B cell (primary cell): ENCODE results near the gene UTRN. TPM values are rescaled to one million over a fixed set of nuclear protein-coding genes. Genes with fewer than 3 reads are reported as not detected.

Experiments
- ATAC-seq: fragments of 200-7000 bp; cut with Tn5 transposase; one replicate; pipeline ENCODE4 v1.10.0; 2021; ENCODE audit warnings: low read depth, mild to moderate bottlenecking, moderate number of reproducible peaks, moderate library complexity
- CTCF ChIA-PET: fragments of 350-600 bp; sonication (Branson Sonifier 250); formaldehyde crosslinking; loops from one replicate; lab custom pipeline; 2021; ENCODE audit warnings: antibody characterized with exemption, inconsistent platforms; lab: Charles Lee
- POLR2A ChIA-PET: fragments of 350-600 bp; sonication (Branson Sonifier 250); formaldehyde crosslinking; loops from one replicate; lab custom pipeline; 2021; ENCODE audit warnings: antibody characterized with exemption; lab: Charles Lee
- DNase-seq: peaks from one replicate; pipeline ENCODE4 v3.0.0; 2013
- H2AFZ ChIP-seq: 2 replicates; pipeline ENCODE4 v1.6.1; 2012; ENCODE audit warnings: mild to moderate bottlenecking, low read depth, low read length; ENCODE audit not compliant: insufficient read depth, poor library complexity, severe bottlenecking
- H3K27ac ChIP-seq, 2 donors: 1 replicate in 1 of 2; 2 replicates in 1 of 2; pipeline ENCODE4 v1.5.1; 2012 to 2013; ENCODE audit warnings: low read length in 2 of 2, mild to moderate bottlenecking in 2 of 2, moderate library complexity in 1 of 2
- H3K27me3 ChIP-seq, 4 experiments: fragments of 200-600 bp in 1 of 4; sonication (generic) in 1 of 4; replicated peaks in 1 of 4; 1 replicate in 2 of 4; 2 replicates in 2 of 4; pipeline versions ENCODE4 v1.6.1 to v1.7.0; 2013 to 2016; ENCODE audit warnings: low read length in 3 of 4, mild to moderate bottlenecking in 2 of 4, mixed read lengths in 1 of 4, moderate library complexity in 1 of 4; ENCODE audit not compliant: insufficient read depth in 4 of 4, control insufficient read depth in 3 of 4; ENCODE audit errors: control extremely low read depth in 1 of 4
- H3K36me3 ChIP-seq, 2 experiments: replicated peaks in 1 of 2; 1 replicate in 1 of 2; 2 replicates in 1 of 2; pipeline versions ENCODE4 v1.6.1 to v1.7.1; 2013; ENCODE audit warnings: low read length in 1 of 2; ENCODE audit not compliant: insufficient read depth in 2 of 2, control insufficient read depth in 1 of 2; ENCODE audit errors: control extremely low read depth in 1 of 2, extremely low read depth in 1 of 2
- H3K4me1 ChIP-seq, 2 donors: fragments of 200-600 bp in 1 of 2; sonication (generic) in 1 of 2; 1 replicate in 1 of 2; 2 replicates in 1 of 2; pipeline versions ENCODE4 v1.5.1 to v1.6.1; 2013 to 2017; ENCODE audit warnings: low read length in 2 of 2; ENCODE audit not compliant: control insufficient read depth in 2 of 2, insufficient read depth in 2 of 2
- H3K4me2 ChIP-seq: replicated peaks from 2 replicates; pipeline ENCODE3; 2012; ENCODE audit warnings: mild to moderate bottlenecking, low read depth, low read length; ENCODE audit not compliant: poor library complexity, severe bottlenecking
- H3K4me3 ChIP-seq, 5 experiments: fragments of 200-600 bp in 1 of 5; sonication (generic) in 1 of 5; 1 replicate in 3 of 5; 2 replicates in 2 of 5; pipeline versions ENCODE4 v1.5.1 to v1.7.0; 2011 to 2016; ENCODE audit warnings: low read length in 4 of 5, mild to moderate bottlenecking in 4 of 5, low read depth in 2 of 5, control low read depth in 1 of 5, moderate library complexity in 1 of 5; ENCODE audit not compliant: insufficient read depth in 1 of 5; ENCODE audit errors: control extremely low read depth in 1 of 5, extremely low read depth in 1 of 5
- H3K79me2 ChIP-seq: fragments of 200-600 bp; sonication (generic); one replicate; pipeline ENCODE4 v1.6.0; 2016; ENCODE audit warnings: low read length; ENCODE audit not compliant: control insufficient read depth, insufficient read depth
- H3K9ac ChIP-seq: fragments of 200-600 bp; sonication (generic); 2 replicates; pipeline ENCODE4 v1.6.1; 2017; ENCODE audit warnings: mild to moderate bottlenecking, low read length, moderate library complexity
- H3K9me3 ChIP-seq, 3 donors: one replicate each; pipeline versions ENCODE4 v1.6.1 to v1.7.1; 2013; ENCODE audit warnings: low read length in 2 of 3; ENCODE audit not compliant: control insufficient read depth in 2 of 3, insufficient read depth in 1 of 3; ENCODE audit errors: control extremely low read depth in 1 of 3
- H4K20me1 ChIP-seq: 2 replicates; pipeline ENCODE4 v1.6.0; 2012; ENCODE audit warnings: mild to moderate bottlenecking, low read length; ENCODE audit not compliant: insufficient read depth, control insufficient read depth, poor library complexity, severe bottlenecking
- H3K27ac Mint-ChIP-seq: one replicate; pipeline ENCODE4 v1.8.0; 2021; ENCODE audit warnings: mixed read lengths
- H3K27me3 Mint-ChIP-seq: one replicate; pipeline ENCODE4 v1.8.0; 2021; ENCODE audit warnings: mixed read lengths
- H3K4me1 Mint-ChIP-seq: one replicate; pipeline ENCODE4 v1.8.0; 2021; ENCODE audit warnings: mixed read lengths
- H3K4me3 Mint-ChIP-seq: one replicate; pipeline ENCODE4 v1.8.0; 2021; ENCODE audit warnings: mixed read lengths
- H3K9me3 Mint-ChIP-seq: one replicate; pipeline ENCODE4 v1.8.0; 2022; ENCODE audit warnings: mixed read lengths; ENCODE audit not compliant: insufficient read depth
- CTCF ChIP-seq: fragments of 200-600 bp; IDR thresholded peaks from one replicate; pipeline ENCODE4 v1.8.0; 2022; ENCODE audit warnings: antibody characterized with exemption, mild to moderate bottlenecking
- EZH2 ChIP-seq: IDR thresholded peaks from 2 replicates; pipeline ENCODE4 v1.6.1; 2012; ENCODE audit warnings: borderline replicate concordance, low read depth, mild to moderate bottlenecking, moderate library complexity, low read length; ENCODE audit not compliant: insufficient read depth, poor library complexity, severe bottlenecking
- WGBS: methylation state at CpG from one replicate; pipeline ENCODE4 v1.1.5; 2013; ENCODE audit warnings: missing lambda C conversion rate; ENCODE audit not compliant: insufficient coverage; 5-methylcytosine and 5-hydroxymethylcytosine counted together
- intact Hi-C: fragments of 100-400 bp; cut with micrococcal nuclease; formaldehyde crosslinking; loops from one replicate; pipeline ENCODE4 v1.10.0; 2022
- polyA plus RNA-seq: library from polyadenylated mRNA; depleted of rRNA; stranded (reverse); fragments of >200 nt; gene quantifications from 2 replicates; pipeline ENCODE4 v1.2.3, GENCODE V29; 2012
- total RNA-seq, 2 donors: library from RNA; stranded (reverse); fragments of 120-200 nt in 1 of 2; gene quantifications; 1 replicate in 1 of 2; 2 replicates in 1 of 2; pipeline versions ENCODE4 v1.2.3 to v1.2.4, GENCODE V29; 2013 to 2022

UTRN gene
- total and polyA plus RNA-seq, 2 donors (not counting 1 experiment from before 2014, with no cell fraction given): 40.0 to 224 TPM

GRCh38 chr6:144286503-144287393, 1.6 kb downstream of the UTRN start:
- H3K27me3 Mint-ChIP-seq: peaks cover 14% of the 10 kb centered on the region
- H3K4me1 ChIP-seq: peaks cover 20% of the 10 kb centered on the region in 2 donors
- no peaks in the 10 kb centered on the region for H3K9me3 ChIP-seq
- peak overlapping the region; percentile 72 to 90 (median 77) for H3K4me3 ChIP-seq
- TF ChIP-seq CTCF: no peak
- no peak for TF ChIP-seq EZH2
- H3K79me2 ChIP-seq: no peaks in the 10 kb centered on the region
- intact Hi-C loops: loop anchor here (2.0 to 10.0 kb wide), 5 partner anchors 64 to 198 kb away; partner anchors contain the start of gene STX11
- no peaks in the 10 kb centered on the region for H4K20me1 ChIP-seq
- DNase-seq: peak; percentile 36
- H3K4me1 Mint-ChIP-seq: peaks cover 19% of the 10 kb centered on the region
- peak overlapping the region; percentile 100 for H3K4me2 ChIP-seq
- CTCF ChIA-PET: interaction anchor here (0.7 to 1.3 kb wide), 3 partner anchors 54 to 195 kb away, joined by 3 read pairs; no protein-coding TSS in a partner anchor
- peak overlapping the region; percentile 90 for H2AFZ ChIP-seq
- no peaks in the 10 kb centered on the region for H3K36me3 ChIP-seq
- no peak overlapping the region for H3K27ac ChIP-seq
- peak overlapping the region; percentile 89 for H3K9ac ChIP-seq
- no peak overlapping the region for H3K27ac Mint-ChIP-seq
- 2% methylated on average over 41 of the region's 53 CpGs for WGBS
- ATAC-seq: no peak
- H3K27me3 ChIP-seq: peaks cover 0 to 23% (median 5%) of the 10 kb centered on the region in 4 experiments
- no peaks in the 10 kb centered on the region for H3K9me3 Mint-ChIP-seq
- peak overlapping the region; percentile 97 for H3K4me3 Mint-ChIP-seq
- POLR2A ChIA-PET: no interaction called here

GRCh38 chr6:144289006-144289405, 3.9 kb downstream of the UTRN start:
- DNase-seq: no peak
- Histone ChIP-seq H3K4me1 (peaks cover 15 to 17% of the 10 kb centered on the region in 2 donors), H3K36me3 (no peaks in the 10 kb centered on the region), H3K9ac (no peak overlapping the region), H3K79me2 (no peaks in the 10 kb centered on the region), H4K20me1 (no peaks in the 10 kb centered on the region), H3K9me3 (no peaks in the 10 kb centered on the region), H3K27ac (no peak overlapping the region), H3K4me2 (no peak overlapping the region), H2AFZ (no peak overlapping the region), H3K27me3 (peaks cover 0 to 19% (median 0%) of the 10 kb centered on the region in 4 experiments), H3K4me3 (no peak overlapping the region)
- no peak for ATAC-seq
- Mint-ChIP-seq H3K27me3 (peaks cover 4% of the 10 kb centered on the region), H3K4me3 (no peak overlapping the region), H3K27ac (no peak overlapping the region), H3K9me3 (no peaks in the 10 kb centered on the region), H3K4me1 (peaks cover 14% of the 10 kb centered on the region)
- ChIA-PET POLR2A (no interaction called here), CTCF (no interaction called here)
- TF ChIP-seq EZH2 (no peak), CTCF (no peak)
- 88% methylated on average over 1 of the region's 1 CpG for whole genome bisulfite sequencing
- intact Hi-C loops: loop anchor here (5.0 to 10.0 kb wide), 4 partner anchors 137 to 196 kb away; partner anchors contain the start of gene STX11
